GM23338 (cell line): ENCODE data around the gene TARBP2. TPM values are rescaled to one million over a fixed set of nuclear protein-coding genes. Genes with fewer than 3 reads are reported as not detected.
A peak's percentile ranks its signal among the peaks of the same experiment; 100 is the strongest.

ENCODE experiments used
- ATAC-seq: fragments of 200-7000 bp; cut with Tn5 transposase; 3 replicates; pipeline ENCODE4 v1.9.1; 2020
- DNase-seq: peaks from one replicate; pipeline ENCODE4 v3.0.0-alpha.2; 2015; ENCODE audit warnings: low spot score
- H2AFZ ChIP-seq: fragments of 200-600 bp; sonication (generic); 2 replicates; pipeline ENCODE4 v1.8.0; 2016; ENCODE audit warnings: antibody characterized with exemption, mild to moderate bottlenecking, moderate library complexity
- H3F3A ChIP-seq: fragments of 200-600 bp; sonication (generic); replicated peaks from 2 replicates; pipeline ENCODE4 v1.8.0; 2017; ENCODE audit warnings: antibody characterized with exemption, mixed run types, low read depth
- H3K27ac ChIP-seq: fragments of 200-600 bp; sonication (generic); 2 replicates; pipeline ENCODE4 v1.6.1; 2016; ENCODE audit warnings: low read depth
- H3K27me3 ChIP-seq: fragments of 200-600 bp; sonication (generic); 2 replicates; pipeline ENCODE4 v1.8.0; 2016; ENCODE audit warnings: mild to moderate bottlenecking, mixed run types, moderate library complexity; ENCODE audit not compliant: insufficient read depth
- H3K36me3 ChIP-seq: fragments of 200-600 bp; sonication (generic); 2 replicates; pipeline ENCODE4 v1.8.0; 2016; ENCODE audit warnings: mild to moderate bottlenecking; ENCODE audit not compliant: insufficient read depth
- H3K4me1 ChIP-seq: fragments of 200-600 bp; sonication (generic); 2 replicates; pipeline ENCODE4 v1.8.0; 2016; ENCODE audit warnings: mild to moderate bottlenecking, moderate library complexity; ENCODE audit not compliant: insufficient read depth
- H3K4me2 ChIP-seq: fragments of 200-600 bp; sonication (generic); 2 replicates; pipeline ENCODE4 v1.7.1; 2017; ENCODE audit warnings: mixed run types
- H3K4me3 ChIP-seq: fragments of 200-600 bp; sonication (generic); 2 replicates; pipeline ENCODE4 v1.6.1; 2016; ENCODE audit warnings: mixed run types
- H3K79me2 ChIP-seq: fragments of 200-600 bp; sonication (generic); replicated peaks from 2 replicates; pipeline ENCODE4 v1.8.0; 2017; ENCODE audit warnings: mild to moderate bottlenecking; ENCODE audit not compliant: insufficient read depth
- H3K9me2 ChIP-seq: fragments of 200-600 bp; sonication (generic); 2 replicates; pipeline ENCODE4 v1.8.0; 2017; ENCODE audit not compliant: insufficient read depth
- H4K20me1 ChIP-seq: fragments of 200-600 bp; sonication (generic); replicated peaks from 2 replicates; pipeline ENCODE4 v1.8.0; 2017; ENCODE audit warnings: mild to moderate bottlenecking; ENCODE audit not compliant: insufficient read depth
- H3K27ac Mint-ChIP-seq: 2 replicates; pipeline ENCODE4 v1.8.0; 2020; ENCODE audit warnings: inconsistent platforms, mild to moderate bottlenecking, moderate library complexity, mixed read lengths
- H3K27me3 Mint-ChIP-seq: 3 replicates; pipeline ENCODE4 v1.8.0; 2022; ENCODE audit warnings: low read depth, mild to moderate bottlenecking, moderate library complexity, mixed read lengths, inconsistent platforms; ENCODE audit not compliant: insufficient read depth, poor library complexity
- H3K36me3 Mint-ChIP-seq: 3 replicates; pipeline ENCODE4 v1.8.0; 2021; ENCODE audit warnings: low read depth, mild to moderate bottlenecking, inconsistent platforms, moderate library complexity, mixed read lengths
- H3K4me1 Mint-ChIP-seq: 3 replicates; pipeline ENCODE4 v1.8.0; 2020; ENCODE audit warnings: mild to moderate bottlenecking, inconsistent platforms, mixed read lengths
- H3K4me3 Mint-ChIP-seq: 3 replicates; pipeline ENCODE4 v1.8.0; 2021; ENCODE audit warnings: moderate library complexity, mild to moderate bottlenecking, inconsistent platforms, mixed read lengths
- H3K9me3 Mint-ChIP-seq: 3 replicates; pipeline ENCODE4 v1.8.0; 2020; ENCODE audit warnings: moderate library complexity, mild to moderate bottlenecking, inconsistent platforms, mixed read lengths
- CREB1 ChIP-seq: fragments of 250-450 bp; sonication (Bioruptor Pico); IDR thresholded peaks from 2 replicates; pipeline ENCODE4 v1.5.0; 2020; ENCODE audit warnings: low read depth, mild to moderate bottlenecking, moderate library complexity
- CTCF ChIP-seq, 2 experiments: fragments of 200-600 bp in 1 of 2; sonication (generic) in 1 of 2; conservative IDR thresholded peaks; 2 replicates each; pipeline versions ENCODE4 v1.5.1 to v1.6.1; 2016 to 2017; ENCODE audit warnings: antibody characterized with exemption in 2 of 2, low read depth in 2 of 2, mild to moderate bottlenecking in 2 of 2, moderate library complexity in 1 of 2
- ETS1 ChIP-seq: IDR thresholded peaks from 2 replicates; pipeline ENCODE4 v1.6.1; 2016; ENCODE audit warnings: antibody characterized with exemption
- EZH2 ChIP-seq: fragments of 200-600 bp; sonication (generic); IDR thresholded peaks from one replicate; pipeline ENCODE4 v1.8.0; 2017; ENCODE audit warnings: antibody characterized with exemption, mild to moderate bottlenecking, low read depth; ENCODE audit not compliant: unreplicated experiment
- EZH2phosphoT487 ChIP-seq: fragments of 200-600 bp; sonication (generic); IDR thresholded peaks from one replicate; pipeline ENCODE4 v1.8.1; 2018; ENCODE audit warnings: antibody characterized with exemption; ENCODE audit not compliant: unreplicated experiment
- JUNB ChIP-seq: IDR thresholded peaks from one replicate; pipeline ENCODE4 v1.6.1; 2016; ENCODE audit warnings: antibody characterized with exemption; ENCODE audit not compliant: unreplicated experiment
- POLR2AphosphoS5 ChIP-seq: IDR thresholded peaks from 2 replicates; pipeline ENCODE4 v1.6.1; 2016; ENCODE audit warnings: antibody characterized with exemption, low read depth
- REST ChIP-seq: IDR thresholded peaks from one replicate; pipeline ENCODE4 v1.6.1; 2018; ENCODE audit warnings: antibody characterized with exemption; ENCODE audit not compliant: unreplicated experiment
- STAT1 ChIP-seq: IDR thresholded peaks from one replicate; pipeline ENCODE4 v1.6.1; 2016; ENCODE audit warnings: antibody characterized with exemption; ENCODE audit not compliant: unreplicated experiment
- ZNF114 ChIP-seq: fragments of 250-450 bp; sonication (Bioruptor Pico); IDR thresholded peaks from 2 replicates; pipeline ENCODE4 v1.5.0; 2020; ENCODE audit warnings: mild to moderate bottlenecking, moderate library complexity
- ZNF462 ChIP-seq: fragments of 250-450 bp; sonication (Bioruptor Pico); IDR thresholded peaks from 2 replicates; pipeline ENCODE4 v1.5.0; 2020; ENCODE audit warnings: mild to moderate bottlenecking, moderate library complexity
- polyA plus RNA-seq: library from polyadenylated mRNA; unstranded; fragments of >200 nt; fragmentation: Nextera tagmentation; extraction: Ambion mirVana; gene quantifications from 2 replicates; pipeline ENCODE4 v1.2.1, GENCODE V29; 2016
- total RNA-seq: library from RNA; depleted of rRNA; stranded (reverse); fragments of >200 nt; shearing (Covaris generic); gene quantifications from 2 replicates; pipeline ENCODE4 v1.2.3, GENCODE V29; 2014

Gene TARBP2
- total and polyA plus RNA-seq, 2 experiments from 2014 or later, result 57.0 to 83.4 TPM

- TF ChIP-seq STAT1, result no peak
- peak; percentile 44 for TF ChIP-seq POLR2AphosphoS5
- no peak for TF ChIP-seq EZH2
- TF ChIP-seq REST, result no peak
- TF ChIP-seq JUNB, result no peak
- no peak for TF ChIP-seq ZNF114 (CRISPR knock-in tag)
- no peak for TF ChIP-seq EZH2phosphoT487
- TF ChIP-seq ETS1, result no peak
These were observed 19.0 kb upstream of the TARBP2 start (continued) for GRCh38 chr12:53481939-53482586.

- Histone ChIP-seq H3K4me2 (no peak overlapping the region), H2AFZ (no peak overlapping the region), H3K9me2 (no peaks in the 10 kb centered on the region), H3K79me2 (peaks cover 5% of the 10 kb centered on the region), H3K27me3 (no peaks in the 10 kb centered on the region), H3K36me3 (peaks cover 32% of the 10 kb centered on the region), H3K4me1 (peaks cover 17% of the 10 kb centered on the region), H4K20me1 (peaks cover 46% of the 10 kb centered on the region), H3F3A (peaks cover 42% of the 10 kb centered on the region), H3K4me3 (no peak overlapping the region), H3K27ac (peak overlapping the region; percentile 69)
- Mint-ChIP-seq H3K4me1 (peaks cover 20% of the 10 kb centered on the region), H3K36me3 (peaks cover 83% of the 10 kb centered on the region), H3K9me3 (no peaks in the 10 kb centered on the region; the same call in 2 of the 3 replicates), H3K27ac (peak overlapping the region; percentile 25; the same call in 1 of the 2 replicates), H3K27me3 (peaks cover 36% of the 10 kb centered on the region), H3K4me3 (no peak overlapping the region)
- DNase-seq, result no peak
- ATAC-seq, result peak; percentile 3
- TF ChIP-seq ZNF462 (CRISPR knock-in tag) (no peak), EZH2phosphoT487 (no peak), CREB1 (CRISPR knock-in tag) (no peak), CTCF (conservative IDR thresholded peaks at IDR 0.05; ENCODE audit: low read depth in 2 of 2) (no peak)
These were observed 18.4 kb upstream of the TARBP2 start for GRCh38 chr12:53482626-53483168.
